Head of caudate nucleus (tissue), 42 donors: Measurements from ENCODE around the gene BANF2.
"Not testable (repeated sequence)": the region's sequence is repeated elsewhere in the genome, so short reads cannot be mapped to it uniquely, and the experiment has no call there.

ENCODE experiments used
- DNase-seq, 42 donors: peaks; one replicate each; pipeline versions ENCODE4 v3.0.0 to v3.0.0-alpha.2; 2020 to 2021; ENCODE audit warnings: mixed read lengths in 7 of 42
- intact Hi-C: fragments of 100-400 bp; cut with DNase I; formaldehyde crosslinking; loops from one replicate; pipeline ENCODE4 v1.15.0; 2022

BANF2 gene

GRCh38 chr20:17698384-17698783 is 1.4 kb upstream of the BANF2 start:
- intact Hi-C loops: no loop called here

GRCh38 chr20:17700637-17701036 is 871 bp downstream of the BANF2 start:
- no peak for DNase-seq
- intact Hi-C loops: no loop called here

More at GRCh38 chr20:17698384-17698783, 1.4 kb upstream of the BANF2 start:
- DNase-seq: no peak

DNA sequence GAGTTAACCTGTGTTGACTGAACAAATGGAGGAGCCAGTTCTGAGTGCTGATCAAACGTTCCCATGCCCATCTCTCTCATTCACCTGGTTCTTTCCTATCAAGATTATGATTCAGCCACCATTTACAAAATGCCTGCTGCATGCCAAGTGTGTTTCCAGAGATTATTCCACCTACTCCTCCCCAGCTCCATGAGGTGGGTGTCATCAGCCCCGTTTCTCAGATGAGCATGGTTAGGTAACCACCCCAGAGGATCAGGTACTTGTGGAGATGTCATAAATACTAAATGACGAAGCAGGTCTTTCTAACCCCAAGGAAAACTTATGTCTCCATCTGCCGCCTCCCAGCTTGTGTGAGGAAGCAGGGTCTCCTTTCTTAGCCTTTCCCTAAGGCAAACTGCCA is 2.1 kb downstream of the BANF2 start:
- intact Hi-C loops: no loop called here

DNA sequence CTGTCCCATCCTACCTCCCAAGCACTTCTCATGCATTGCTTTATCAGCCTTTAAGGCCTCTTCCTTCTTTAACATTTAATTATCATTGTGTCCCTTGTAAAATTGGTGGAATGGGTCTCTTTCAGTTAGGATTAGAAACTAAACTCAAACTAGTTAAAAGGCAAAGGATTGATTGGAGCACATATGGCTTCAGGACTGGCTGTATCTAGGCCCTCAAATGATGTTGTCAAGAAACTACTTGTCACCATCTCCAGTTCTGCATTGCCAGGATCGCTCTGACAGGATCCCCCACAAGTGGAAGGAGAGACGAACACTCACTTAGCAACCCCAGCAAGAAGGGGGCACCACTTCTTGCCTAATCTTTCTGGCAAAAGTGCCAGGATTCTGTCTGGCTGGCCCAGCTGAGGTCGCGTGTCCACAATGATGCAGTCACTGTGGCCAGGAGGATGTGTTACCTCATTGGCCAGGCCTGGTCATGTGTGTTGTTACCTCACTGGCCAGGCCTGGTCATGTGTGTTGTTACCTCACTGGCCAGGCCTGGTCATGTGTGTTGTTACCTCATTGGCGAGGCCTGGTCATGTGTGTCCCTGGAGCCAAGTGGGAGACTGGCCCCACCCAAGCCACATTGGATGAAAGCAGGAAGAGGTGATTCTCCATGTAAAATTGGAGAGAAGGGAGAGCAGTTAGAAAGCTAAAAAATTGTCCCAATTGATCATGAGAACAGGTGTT is 5.0 kb downstream of the BANF2 start:
- no peak for DNase-seq
- intact Hi-C loops: no loop called here

More for the DNA sequence above, 2.1 kb downstream of the BANF2 start:
- peak in 37 of 42 donors; percentile 23 to 89 (median 58) for DNase-seq

DNA sequence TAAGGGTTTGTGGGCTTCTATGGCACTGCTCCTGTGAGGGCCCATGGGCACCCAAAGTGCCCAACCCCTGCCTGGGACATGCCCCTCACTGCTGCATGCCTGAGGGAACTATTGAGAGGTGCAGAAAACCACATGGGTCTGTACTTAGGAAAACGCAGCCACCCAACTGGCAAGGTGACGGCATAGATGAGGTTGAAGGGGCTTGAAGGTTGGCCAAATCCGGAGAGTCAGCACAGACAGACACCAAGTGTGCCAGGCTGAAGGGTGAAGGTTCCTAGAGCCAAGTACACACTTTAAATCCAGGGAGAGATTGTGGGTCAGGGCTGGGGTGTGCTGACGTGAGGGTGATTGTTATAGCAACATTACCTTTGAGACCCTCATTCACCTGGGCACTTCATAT is 6.2 kb downstream of the BANF2 start:
- no peak for DNase-seq
- intact Hi-C loops: no loop called here

- intact Hi-C loops: no loop called here
- DNase-seq: no peak
Observed at GRCh38 chr20:17706632-17707031, 6.9 kb downstream of the BANF2 start.

GRCh38 chr20:17707951-17708350 is 8.2 kb downstream of the BANF2 start:
- DNase-seq, intact Hi-C loops: not testable (repeated sequence)

DNA sequence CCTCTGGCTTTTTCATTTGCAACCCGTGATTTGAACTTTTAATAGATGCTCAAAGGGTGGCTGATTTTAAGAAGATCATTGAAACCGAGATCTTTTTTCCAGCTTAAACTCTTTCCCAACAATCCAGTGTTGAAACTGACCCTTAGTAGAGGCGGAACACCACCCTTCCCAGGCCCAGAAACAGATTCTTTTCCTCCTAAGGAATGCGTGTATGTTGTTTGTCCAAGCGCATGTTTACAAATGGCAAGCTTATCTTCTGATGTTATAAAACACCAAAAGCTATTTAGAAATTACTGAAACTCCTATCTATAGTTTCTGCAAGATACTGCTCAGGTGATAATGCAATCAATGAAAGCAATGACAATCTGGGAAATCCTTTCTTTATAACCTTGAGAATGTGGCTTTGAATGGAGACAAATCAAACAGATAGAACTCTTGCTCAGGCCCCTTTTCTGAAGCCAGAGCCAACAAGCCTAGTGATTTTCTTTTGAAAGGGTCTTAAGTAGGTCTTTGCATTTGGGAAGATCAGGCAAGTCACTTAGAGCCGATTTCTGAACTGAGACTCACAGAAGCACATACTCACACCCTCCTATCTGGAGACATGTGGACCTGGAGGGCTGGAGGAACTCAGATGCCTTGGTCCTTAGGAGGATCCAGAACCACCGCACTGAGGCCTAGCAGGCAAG is 9.1 kb downstream of the BANF2 start:
- intact Hi-C loops: no loop called here
- no peak for DNase-seq

DNA sequence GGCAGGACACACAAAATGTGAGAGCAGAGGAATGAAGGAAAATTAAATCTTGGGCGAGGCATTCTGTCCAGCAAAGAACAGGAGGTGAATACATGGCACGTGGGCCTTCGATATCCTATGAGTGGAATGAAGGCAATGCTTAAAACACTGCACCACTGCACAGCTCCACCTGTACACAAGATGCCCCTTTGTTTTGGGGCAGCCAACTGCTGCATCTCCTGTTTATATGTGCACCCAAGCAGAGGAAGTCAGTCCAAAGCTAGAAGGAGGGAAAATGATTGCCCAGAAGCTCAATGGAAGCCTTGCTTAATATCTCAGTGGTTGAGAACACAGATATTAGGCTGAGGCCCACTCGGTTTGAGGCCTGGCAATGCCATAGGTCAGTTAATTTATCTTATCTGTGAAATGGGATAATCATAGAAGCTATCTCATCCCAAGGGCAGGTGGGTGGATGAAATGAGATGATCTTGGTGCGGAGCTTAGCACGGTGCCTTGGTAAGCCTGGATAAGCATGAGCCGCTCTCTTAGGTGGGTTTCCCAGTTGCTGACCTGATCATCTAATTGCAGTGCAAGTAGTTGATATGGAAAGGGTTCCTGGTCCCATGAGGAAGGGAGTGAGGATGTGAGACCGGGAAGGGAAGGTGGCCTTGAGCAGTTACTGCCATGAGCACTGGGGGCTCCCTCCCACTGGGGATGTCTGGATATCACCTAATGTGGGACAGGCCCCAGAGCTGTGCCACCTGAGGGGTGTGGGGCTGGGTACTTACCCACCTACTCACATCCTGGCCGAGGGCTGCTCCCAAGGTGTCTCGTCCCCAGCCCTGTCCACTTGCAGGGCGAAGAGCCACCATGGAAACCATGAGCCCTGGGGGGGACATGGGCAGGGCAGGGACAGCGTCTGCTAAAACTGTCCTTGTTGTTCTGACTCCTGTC is 9.9 kb downstream of the BANF2 start:
- DNase-seq: no peak
- intact Hi-C loops: no loop called here

DNA sequence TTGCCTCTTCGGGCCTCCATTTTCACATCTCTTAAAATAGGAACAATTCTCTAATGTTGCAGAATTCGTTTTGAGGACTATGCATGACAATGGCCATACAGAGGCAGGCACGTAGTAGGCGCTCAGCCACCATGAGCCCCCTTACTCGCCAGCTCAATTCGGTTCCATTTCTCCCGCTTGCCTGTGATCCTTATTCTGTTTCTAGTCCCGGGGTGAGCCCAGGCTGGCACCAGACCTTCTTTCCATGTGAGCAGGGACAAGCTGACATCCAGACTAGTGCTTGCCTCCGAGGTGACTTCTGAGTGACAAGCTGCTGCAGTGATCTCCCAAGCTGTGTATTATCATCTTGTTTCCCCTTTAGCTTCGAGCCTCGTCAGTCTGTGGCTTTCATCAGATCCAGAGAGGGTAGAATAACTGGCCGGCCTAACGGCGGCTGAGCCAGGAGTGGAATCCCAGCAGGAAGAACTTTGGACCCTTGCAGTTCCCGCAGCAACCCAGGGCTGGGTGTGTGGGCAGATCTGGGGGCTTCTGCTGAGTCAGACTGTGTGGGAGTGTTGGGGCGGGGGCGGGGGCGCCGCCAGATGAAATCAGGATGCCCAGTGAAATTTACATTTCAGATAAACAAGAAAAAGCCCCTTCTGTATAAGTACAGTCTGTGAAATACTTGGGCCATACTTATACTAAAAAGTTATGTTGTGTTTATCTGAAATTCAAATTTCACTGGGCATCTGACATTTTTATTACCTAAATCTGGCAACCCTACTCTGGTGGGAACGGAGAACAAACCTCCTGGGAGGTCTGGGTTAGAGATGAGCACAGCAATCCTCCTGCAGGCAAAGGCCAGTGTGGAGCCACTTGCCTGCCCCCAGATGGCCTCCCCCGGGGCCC is 10.9 kb downstream of the BANF2 start:
- intact Hi-C loops: no loop called here
- DNase-seq: no peak

GRCh38 chr20:17711267-17711627 is 11.5 kb downstream of the BANF2 start:
- intact Hi-C loops: no loop called here
- no peak for DNase-seq

DNA sequence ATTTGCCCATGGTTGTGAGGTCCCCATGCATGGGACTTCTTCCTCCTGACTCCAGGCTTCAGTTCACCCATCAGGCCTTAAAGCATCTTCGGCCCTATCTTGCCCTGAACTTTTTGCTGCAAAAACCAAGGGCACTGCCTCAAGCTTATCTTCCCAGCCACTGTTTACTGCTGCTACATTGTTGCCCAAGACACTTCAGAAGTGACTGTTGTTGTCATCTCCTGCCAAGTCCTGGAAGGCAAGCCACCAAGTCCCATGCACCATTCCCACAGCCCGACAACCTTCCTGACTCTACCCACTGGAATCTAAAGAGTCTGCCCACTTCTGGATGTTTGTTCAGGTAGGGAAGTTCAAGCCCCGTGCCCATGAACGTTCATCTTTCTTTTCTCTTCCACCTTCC is 12.4 kb downstream of the BANF2 start:
- DNase-seq: no peak
- intact Hi-C loops: no loop called here

DNA sequence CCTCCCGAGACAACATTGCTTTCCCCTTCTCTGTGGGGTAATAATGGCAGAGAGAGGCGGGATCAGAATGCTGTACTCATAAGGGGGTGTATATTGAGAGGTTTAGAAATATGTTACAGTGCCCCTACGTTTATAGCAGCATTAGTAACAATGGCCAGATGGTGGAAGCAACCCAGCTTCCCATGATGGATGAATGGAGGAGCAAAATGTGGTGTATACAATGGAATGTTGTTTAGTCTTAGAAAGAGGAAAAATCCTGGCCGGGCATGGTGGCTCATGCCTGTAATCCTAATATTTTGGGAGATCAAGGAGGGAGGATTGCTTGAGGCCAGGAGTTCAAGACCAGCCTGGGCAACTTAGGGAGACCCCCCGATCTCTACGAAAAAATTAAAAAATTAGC is 12.9 kb downstream of the BANF2 start:
- intact Hi-C loops: no loop called here

DNA sequence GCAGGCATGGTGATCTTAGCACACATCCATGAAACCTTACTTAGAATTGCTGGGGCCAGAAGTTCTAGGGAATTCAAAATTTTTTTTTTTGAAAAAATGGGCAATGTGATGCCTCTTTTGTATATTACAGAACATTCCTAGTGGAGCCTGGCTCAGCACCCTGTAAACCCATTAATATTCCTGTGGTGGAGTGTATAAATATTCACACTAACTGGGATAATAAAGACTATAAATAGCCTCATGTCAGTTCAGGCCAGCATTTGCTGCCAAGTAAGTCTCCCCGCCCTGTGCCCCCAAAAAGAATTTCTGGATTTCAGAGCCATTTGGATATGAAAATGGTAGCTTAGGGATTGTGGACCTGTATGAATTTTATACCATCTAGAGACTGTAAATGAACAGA is 14.8 kb downstream of the BANF2 start:
- intact Hi-C loops: no loop called here

More for the DNA sequence above, 12.9 kb downstream of the BANF2 start:
- DNase-seq: no peak

DNA sequence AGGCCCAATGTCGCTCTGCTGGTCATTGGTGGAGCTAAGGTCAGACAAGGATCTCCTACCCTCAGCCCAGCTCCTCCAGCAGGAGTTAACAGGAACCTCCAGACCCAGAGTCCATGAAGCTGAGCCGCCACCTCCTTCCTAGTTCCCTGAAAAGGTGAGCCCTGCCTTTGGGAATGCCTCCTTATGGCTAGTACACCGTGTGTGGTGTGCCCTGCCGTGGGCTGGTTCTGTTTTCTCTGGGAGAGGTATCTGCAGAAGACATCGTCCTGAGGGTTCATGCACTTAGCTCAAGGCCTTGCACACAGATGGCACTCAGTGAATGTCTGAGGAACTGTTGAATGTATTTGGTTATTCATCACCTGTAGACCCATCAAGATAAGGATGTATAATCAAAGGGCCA is 15.3 kb downstream of the BANF2 start:
- intact Hi-C loops: no loop called here
- no peak for DNase-seq

More for the DNA sequence above, 14.8 kb downstream of the BANF2 start:
- no peak for DNase-seq

- intact Hi-C loops: no loop called here
- DNase-seq: no peak
Observed at GRCh38 chr20:17716331-17716730, 16.6 kb downstream of the BANF2 start.

GRCh38 chr20:17720755-17721154 is 21.0 kb downstream of the BANF2 start:
- intact Hi-C loops: no loop called here
- DNase-seq: no peak

GRCh38 chr20:17721802-17722486 is 22.2 kb downstream of the BANF2 start:
- no peak for DNase-seq
- intact Hi-C loops: no loop called here
